GM23248 (cell line): ENCODE results near the gene PRR5L. TPM values are rescaled to one million over a fixed set of nuclear protein-coding genes. Genes with fewer than 3 reads are reported as not detected.

Experiments used
- DNase-seq: peaks from one replicate; pipeline ENCODE4 v3.0.0-alpha.2; 2015
- H2AFZ ChIP-seq: fragments of 200-600 bp; sonication (generic); 2 replicates; pipeline ENCODE4 v1.6.1; 2016; ENCODE audit warnings: antibody characterized with exemption
- H3F3A ChIP-seq: fragments of 200-600 bp; sonication (generic); 2 replicates; pipeline ENCODE4 v1.6.1; 2016; ENCODE audit warnings: mild to moderate bottlenecking, antibody characterized with exemption, mixed run types; ENCODE audit not compliant: insufficient read depth
- H3K27ac ChIP-seq: fragments of 200-600 bp; sonication (generic); 2 replicates; pipeline ENCODE4 v1.5.1; 2016; ENCODE audit warnings: mild to moderate bottlenecking
- H3K27me3 ChIP-seq: fragments of 200-600 bp; sonication (generic); replicated peaks from 2 replicates; pipeline ENCODE4 v1.6.1; 2016; ENCODE audit warnings: mild to moderate bottlenecking; ENCODE audit not compliant: insufficient read depth
- H3K36me3 ChIP-seq: fragments of 200-600 bp; sonication (generic); 2 replicates; pipeline ENCODE4 v1.6.1; 2016; ENCODE audit warnings: low read depth, mild to moderate bottlenecking
- H3K4me1 ChIP-seq: fragments of 200-600 bp; sonication (generic); 2 replicates; pipeline ENCODE4 v1.6.1; 2016; ENCODE audit warnings: mild to moderate bottlenecking; ENCODE audit not compliant: insufficient read depth
- H3K4me2 ChIP-seq: fragments of 200-600 bp; sonication (generic); one replicate; pipeline ENCODE4 v1.6.1; 2016; ENCODE audit warnings: mild to moderate bottlenecking; ENCODE audit not compliant: unreplicated experiment
- H3K4me3 ChIP-seq: fragments of 200-600 bp; sonication (generic); 2 replicates; pipeline ENCODE4 v1.5.1; 2016; ENCODE audit warnings: mild to moderate bottlenecking
- H3K79me2 ChIP-seq: fragments of 200-600 bp; sonication (generic); 2 replicates; pipeline ENCODE4 v1.6.1; 2016; ENCODE audit warnings: mild to moderate bottlenecking; ENCODE audit not compliant: insufficient read depth
- H3K9ac ChIP-seq: fragments of 200-600 bp; sonication (generic); 2 replicates; pipeline ENCODE4 v1.6.1; 2016; ENCODE audit warnings: mild to moderate bottlenecking
- H3K9me2 ChIP-seq: fragments of 200-600 bp; sonication (generic); 2 replicates; pipeline ENCODE4 v1.6.1; 2016; ENCODE audit warnings: mixed run types, mild to moderate bottlenecking, moderate library complexity; ENCODE audit not compliant: insufficient read depth
- H3K9me3 ChIP-seq: fragments of 200-600 bp; sonication (generic); one replicate; pipeline ENCODE4 v1.6.1; 2017; ENCODE audit warnings: low read depth
- H4K20me1 ChIP-seq: fragments of 200-600 bp; sonication (generic); 2 replicates; pipeline ENCODE4 v1.6.0; 2016; ENCODE audit not compliant: insufficient read depth
- EZH2 ChIP-seq: fragments of 200-600 bp; sonication (generic); IDR thresholded peaks from 2 replicates; pipeline ENCODE4 v1.6.1; 2018; ENCODE audit warnings: antibody characterized with exemption, mild to moderate bottlenecking; ENCODE audit not compliant: insufficient read depth, poor library complexity, severe bottlenecking
- EZH2phosphoT487 ChIP-seq: fragments of 200-600 bp; sonication (generic); IDR thresholded peaks from 2 replicates; pipeline ENCODE4 v1.6.1; 2018; ENCODE audit warnings: antibody characterized with exemption, moderate library complexity, mild to moderate bottlenecking, low read depth; ENCODE audit not compliant: insufficient read depth
- WGBS, 2 experiments: methylation state at CpG; one replicate each; pipeline ENCODE4 v1.1.6; 2015 to 2017; ENCODE audit warnings: low lambda C conversion rate in 2 of 2, low coverage in 1 of 2; ENCODE audit errors: missing lambda C conversion rate in 2 of 2; 5-methylcytosine and 5-hydroxymethylcytosine counted together
- in situ Hi-C: fragments of 300-500 bp; cut with MboI; formaldehyde crosslinking; loops from 2 replicates; pipeline ENCODE4 v1.15.0; 2020
- polyA plus RNA-seq: library from polyadenylated mRNA; unstranded; fragments of >200 nt; fragmentation: Nextera tagmentation; extraction: Ambion mirVana; gene quantifications from 2 replicates; pipeline ENCODE4 v1.2.1, GENCODE V29; 2016
- total RNA-seq: library from RNA; depleted of rRNA; stranded (reverse); fragments of >200 nt; shearing (Covaris generic); gene quantifications from 2 replicates; pipeline ENCODE4 v1.2.3, GENCODE V29; 2014

Gene PRR5L
- total and polyA plus RNA-seq, 2 experiments from 2014 or later = 9.0 to 29.8 TPM

- Histone ChIP-seq H3F3A (peaks cover 12% of the 10 kb centered on the region), H3K4me3 (no peak overlapping the region), H3K9me3 (no peaks in the 10 kb centered on the region), H3K9ac (no peak overlapping the region), H3K27me3 (no peaks in the 10 kb centered on the region), H3K4me2 (no peak overlapping the region), H3K27ac (no peak overlapping the region), H3K79me2 (peaks cover 22% of the 10 kb centered on the region), H2AFZ (no peak overlapping the region), H3K9me2 (no peaks in the 10 kb centered on the region), H4K20me1 (no peaks in the 10 kb centered on the region), H3K36me3 (peaks cover 61% of the 10 kb centered on the region), H3K4me1 (peaks cover 2% of the 10 kb centered on the region)
- in situ Hi-C loops = loop anchor here (25.0 kb wide), 1 partner anchor 981 kb away; no protein-coding TSS in a partner anchor
- peak; percentile 63 for DNase-seq
- TF ChIP-seq EZH2 (no peak), EZH2phosphoT487 (no peak)
Measured at GRCh38 chr11:36492724-36493304, 196.7 kb downstream of the PRR5L start.

DNA sequence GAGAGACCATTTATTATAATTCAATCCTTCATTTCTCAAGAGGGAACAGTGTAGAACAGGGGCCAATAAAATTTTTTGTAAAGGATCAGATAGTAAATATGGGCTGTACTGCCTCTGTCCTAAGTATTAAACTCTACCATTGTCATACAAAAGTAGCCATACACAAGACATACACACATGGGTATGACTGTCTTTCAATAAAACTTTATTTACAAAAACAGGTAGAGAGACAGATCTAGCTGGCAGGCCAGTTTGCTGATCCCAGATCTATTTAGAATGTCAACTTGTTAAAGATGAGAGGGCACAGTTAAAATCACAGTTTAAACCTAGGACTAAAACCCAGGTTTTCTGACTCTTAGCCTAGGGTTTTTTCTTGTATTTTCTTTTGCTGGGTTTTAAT lies 197.2 kb downstream of the PRR5L start:
- H3K4me1 ChIP-seq = no peaks in the 10 kb centered on the region
- no peak overlapping the region for H2AFZ ChIP-seq
- H4K20me1 ChIP-seq = no peaks in the 10 kb centered on the region
- no peaks in the 10 kb centered on the region for H3K27me3 ChIP-seq
- no peaks in the 10 kb centered on the region for H3K9me2 ChIP-seq
- TF ChIP-seq EZH2 = no peak
- no peak for TF ChIP-seq EZH2phosphoT487
- no peak overlapping the region for H3K4me2 ChIP-seq
- H3K36me3 ChIP-seq = peaks cover 65% of the 10 kb centered on the region
- peaks cover 12% of the 10 kb centered on the region for H3F3A ChIP-seq
- H3K27ac ChIP-seq = no peak overlapping the region
- no peak for DNase-seq
- no peaks in the 10 kb centered on the region for H3K9me3 ChIP-seq
- no peak overlapping the region for H3K9ac ChIP-seq
- in situ Hi-C loops = loop anchor here (25.0 kb wide), 1 partner anchor 981 kb away; no protein-coding TSS in a partner anchor
- H3K4me3 ChIP-seq = no peak overlapping the region
- peaks cover 27% of the 10 kb centered on the region for H3K79me2 ChIP-seq

- 97 to 100% methylated on average over 1 of the region's 1 CpG for WGBS, 2 experiments
- H3K27me3 ChIP-seq = no peaks in the 10 kb centered on the region
Measured at GRCh38 chr11:36498721-36499120, 202.6 kb downstream of the PRR5L start.

DNA sequence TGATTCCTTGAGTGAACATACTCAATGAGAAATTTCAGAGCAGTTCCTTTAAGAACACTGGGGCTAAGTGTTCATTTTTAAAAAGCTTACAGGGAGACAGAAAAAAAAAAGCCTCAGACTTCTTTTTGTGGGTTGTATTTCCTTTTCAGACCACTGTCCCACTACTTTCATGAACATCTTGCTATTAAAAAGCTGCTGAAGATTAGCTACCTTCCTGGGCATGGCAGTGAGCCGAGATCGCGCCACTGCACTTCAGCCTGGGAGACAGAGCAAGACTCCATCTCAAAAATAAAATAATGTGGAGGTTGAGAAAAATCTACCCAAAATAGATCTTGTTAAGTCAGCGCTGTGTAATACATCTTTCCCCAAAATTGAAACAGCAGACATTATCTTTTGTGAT lies 203.2 kb downstream of the PRR5L start:
- no peak overlapping the region for H2AFZ ChIP-seq
- peaks cover 40% of the 10 kb centered on the region for H3K36me3 ChIP-seq
- H3K4me2 ChIP-seq = no peak overlapping the region
- peaks cover 21% of the 10 kb centered on the region for H3K4me1 ChIP-seq
- H3K79me2 ChIP-seq = peaks cover 61% of the 10 kb centered on the region
- DNase-seq = no peak
- TF ChIP-seq EZH2phosphoT487 (no peak), EZH2 (no peak)
- no peaks in the 10 kb centered on the region for H4K20me1 ChIP-seq
- H3K9ac ChIP-seq = no peak overlapping the region
- no peak overlapping the region for H3K4me3 ChIP-seq
- H3K9me2 ChIP-seq = no peaks in the 10 kb centered on the region
- in situ Hi-C loops = loop anchor here (25.0 kb wide), 1 partner anchor 987 kb away; no protein-coding TSS in a partner anchor
- WGBS, 2 experiments = 96 to 97% methylated on average over 4 of the region's 4 CpGs
- no peak overlapping the region for H3K27ac ChIP-seq
- no peaks in the 10 kb centered on the region for H3K27me3 ChIP-seq
- peaks cover 33% of the 10 kb centered on the region for H3F3A ChIP-seq
- no peaks in the 10 kb centered on the region for H3K9me3 ChIP-seq

More at GRCh38 chr11:36498721-36499120, 202.6 kb downstream of the PRR5L start:
- peaks cover 40% of the 10 kb centered on the region for H3K36me3 ChIP-seq
- no peaks in the 10 kb centered on the region for H4K20me1 ChIP-seq
- peaks cover 21% of the 10 kb centered on the region for H3K4me1 ChIP-seq
- H3K9ac ChIP-seq = no peak overlapping the region
- no peak for DNase-seq
- no peak overlapping the region for H3K4me2 ChIP-seq
- peaks cover 38% of the 10 kb centered on the region for H3F3A ChIP-seq
- no peak overlapping the region for H2AFZ ChIP-seq
- in situ Hi-C loops = loop anchor here (25.0 kb wide), 1 partner anchor 986 kb away; no protein-coding TSS in a partner anchor
- H3K9me2 ChIP-seq = no peaks in the 10 kb centered on the region
- peaks cover 55% of the 10 kb centered on the region for H3K79me2 ChIP-seq
- H3K4me3 ChIP-seq = no peak overlapping the region
- H3K27ac ChIP-seq = no peak overlapping the region
- H3K9me3 ChIP-seq = no peaks in the 10 kb centered on the region
- no peak for TF ChIP-seq EZH2

DNA sequence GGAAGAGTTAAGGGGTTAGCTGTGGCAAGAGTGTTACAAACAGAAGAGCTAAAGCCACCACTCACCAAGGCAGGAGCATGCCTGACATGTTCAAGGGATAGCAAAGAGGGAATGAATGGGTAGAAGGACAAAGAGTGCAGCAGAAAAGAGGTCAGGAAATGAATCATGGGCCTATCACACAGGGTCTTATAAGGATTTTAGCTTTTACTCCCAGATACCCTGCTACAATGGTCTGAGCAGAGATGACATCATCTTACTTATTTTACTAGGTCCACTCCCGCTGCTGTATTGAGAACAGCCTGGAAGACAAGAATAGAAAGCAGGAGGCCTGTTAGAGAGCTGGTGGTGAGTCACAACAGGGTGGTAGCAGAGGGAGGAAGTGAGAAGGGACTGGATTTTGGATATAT lies 204.2 kb downstream of the PRR5L start:
- in situ Hi-C loops = no loop called here
- WGBS, 2 experiments = 0 to 3% methylated on average over 1 of the region's 1 CpG
- H3K27me3 ChIP-seq = no peaks in the 10 kb centered on the region
- DNase-seq = peak; percentile 94
- H3K9me3 ChIP-seq = no peaks in the 10 kb centered on the region
- H3K36me3 ChIP-seq = peaks cover 34% of the 10 kb centered on the region
- H3K9ac ChIP-seq = no peak overlapping the region
- TF ChIP-seq EZH2 (no peak), EZH2phosphoT487 (no peak)
- peaks cover 71% of the 10 kb centered on the region for H3K79me2 ChIP-seq
- no peaks in the 10 kb centered on the region for H4K20me1 ChIP-seq
- no peak overlapping the region for H3K4me3 ChIP-seq
- H3K27ac ChIP-seq = peak overlapping the region; percentile 32
- H3F3A ChIP-seq = peaks cover 33% of the 10 kb centered on the region
- peak overlapping the region; percentile 65 for H3K4me2 ChIP-seq
- no peak overlapping the region for H2AFZ ChIP-seq
- H3K9me2 ChIP-seq = no peaks in the 10 kb centered on the region
- H3K4me1 ChIP-seq = peaks cover 21% of the 10 kb centered on the region
